HG02840 (cell line): ENCODE measurements around the gene LILRB2.
"Not testable (repeated sequence)": the region's sequence is repeated elsewhere in the genome, so short reads cannot be mapped to it uniquely, and the experiment has no call there.

Source experiments
- ATAC-seq: cut with Tn5 transposase; IDR thresholded peaks from one replicate; pipeline ENCODE4 v1.9.1; 2021; ENCODE audit warnings: mild to moderate bottlenecking, moderate library complexity, moderate number of reproducible peaks; ENCODE audit not compliant: unreplicated experiment, low FRiP score

LILRB2 gene

DNA sequence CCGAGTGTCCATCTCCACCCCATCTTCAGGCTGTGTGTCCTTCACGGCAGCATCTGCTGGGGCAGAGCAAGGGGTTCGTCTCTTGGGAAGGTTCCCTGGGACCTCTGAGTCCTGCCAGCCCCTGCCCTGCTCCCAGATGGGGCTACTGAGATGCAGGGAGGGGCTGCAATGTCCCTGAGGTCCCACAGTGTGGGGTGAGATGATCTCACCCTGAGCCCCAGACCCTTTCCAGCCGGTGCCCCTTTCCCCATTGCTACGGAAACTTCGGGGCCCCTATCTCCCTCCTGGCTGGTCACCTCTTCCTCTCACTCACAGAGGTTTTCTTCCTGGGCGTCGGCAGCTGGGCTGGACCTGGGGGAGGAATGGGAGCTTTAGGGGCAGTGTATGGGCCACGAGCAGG, 5.0 kb downstream of the LILRB2 start:
- ATAC-seq, result no peak

DNA sequence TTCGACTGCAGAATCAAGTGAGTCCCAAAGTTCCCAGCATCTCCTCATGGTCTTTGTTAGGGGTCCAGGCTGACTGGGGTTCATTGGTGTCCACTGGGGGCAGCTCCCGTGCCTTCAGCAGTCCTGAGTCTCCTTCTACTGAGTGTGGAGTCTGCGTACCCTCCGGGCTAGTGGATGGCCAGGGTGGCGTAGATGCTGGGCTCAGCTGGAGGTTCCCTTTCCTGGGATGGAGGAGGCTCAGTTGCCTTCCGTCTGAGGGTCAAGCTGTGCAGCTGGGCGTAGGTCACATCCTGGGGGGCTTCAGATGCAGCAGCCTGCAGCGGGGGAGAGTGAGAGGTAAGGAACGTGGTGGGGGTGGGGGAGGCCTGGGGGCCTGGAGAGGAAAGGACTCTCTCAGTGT, 6.4 kb downstream of the LILRB2 start:
- not testable (repeated sequence) for ATAC-seq

DNA sequence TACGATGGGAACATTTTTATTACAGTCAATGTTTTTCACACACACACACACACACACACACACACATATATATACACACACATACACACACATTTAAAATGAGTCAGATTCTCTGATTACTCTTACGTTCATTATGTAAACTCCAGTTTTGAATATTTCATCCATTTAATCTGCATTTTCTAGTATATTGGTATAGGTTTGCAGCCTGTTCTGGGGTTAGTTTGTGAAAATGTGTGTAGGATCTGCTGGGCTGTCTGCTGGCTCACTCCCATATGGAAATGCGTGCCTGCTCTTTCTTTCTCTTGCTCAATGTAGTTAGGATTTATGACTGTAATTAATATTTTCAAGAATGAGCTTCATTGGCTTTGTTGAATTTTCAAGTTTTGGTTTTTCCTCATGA, 7.1 kb downstream of the LILRB2 start:
- no peak for ATAC-seq

DNA sequence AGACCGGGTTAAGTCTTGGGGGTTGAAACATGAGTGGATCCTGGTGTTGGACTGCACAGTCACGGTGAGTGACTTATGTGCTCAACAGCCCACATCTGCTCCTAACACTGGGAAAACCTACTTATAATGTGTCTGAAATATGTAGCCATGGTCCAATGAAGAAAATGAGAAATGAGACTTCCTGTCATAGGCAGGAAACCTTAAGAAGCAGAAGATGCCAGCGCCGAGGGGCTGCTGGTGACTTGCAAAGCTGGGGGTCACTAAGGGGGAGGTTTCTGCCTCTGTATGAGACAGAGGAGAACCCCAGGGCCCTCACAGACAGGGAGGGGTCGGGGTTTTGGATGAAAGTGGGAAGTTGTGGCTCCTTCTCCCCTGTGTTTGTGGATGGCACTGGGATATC, 8.7 kb downstream of the LILRB2 start:
- ATAC-seq, result not testable (repeated sequence)

DNA sequence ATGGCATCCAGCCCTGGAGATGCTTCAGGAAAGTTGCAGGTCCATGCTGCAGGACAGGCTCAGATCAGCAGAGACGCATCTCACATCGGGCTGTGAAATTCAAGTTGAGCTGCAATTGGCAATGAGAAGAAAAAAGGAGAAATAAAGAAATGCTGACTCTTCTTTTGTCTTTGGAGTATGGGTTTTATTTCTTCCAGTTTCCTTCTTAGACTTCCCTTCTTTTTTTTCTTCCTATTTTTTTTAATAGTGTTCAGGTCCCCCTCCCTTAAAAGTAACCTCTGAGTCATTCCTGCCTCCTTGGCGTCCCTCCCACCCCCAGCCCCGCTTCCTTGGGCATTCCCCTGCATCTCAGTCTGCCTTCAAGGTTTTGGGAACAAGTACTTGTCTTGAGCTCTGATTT, 9.3 kb downstream of the LILRB2 start:
- ATAC-seq, result not testable (repeated sequence)

DNA sequence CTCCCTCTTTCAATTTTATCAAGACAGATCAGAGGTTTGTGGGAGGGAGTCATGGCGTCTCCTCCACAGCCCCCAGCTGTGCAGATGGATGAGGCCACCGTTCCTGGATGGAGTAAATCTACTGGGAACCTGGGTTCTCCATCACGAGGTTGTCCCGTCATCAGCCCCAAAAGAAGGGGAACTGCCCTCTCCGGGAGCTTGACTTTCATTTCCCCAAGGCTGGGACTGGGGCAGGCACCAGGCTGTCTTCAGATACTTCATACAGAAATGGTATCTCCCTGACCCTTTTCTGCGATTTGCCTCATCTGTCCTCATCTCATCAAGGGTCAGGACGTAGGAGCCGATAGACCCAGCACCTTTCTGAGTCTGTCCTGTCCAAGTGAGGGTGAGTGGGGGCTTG, 9.8 kb downstream of the LILRB2 start:
- no peak for ATAC-seq

DNA sequence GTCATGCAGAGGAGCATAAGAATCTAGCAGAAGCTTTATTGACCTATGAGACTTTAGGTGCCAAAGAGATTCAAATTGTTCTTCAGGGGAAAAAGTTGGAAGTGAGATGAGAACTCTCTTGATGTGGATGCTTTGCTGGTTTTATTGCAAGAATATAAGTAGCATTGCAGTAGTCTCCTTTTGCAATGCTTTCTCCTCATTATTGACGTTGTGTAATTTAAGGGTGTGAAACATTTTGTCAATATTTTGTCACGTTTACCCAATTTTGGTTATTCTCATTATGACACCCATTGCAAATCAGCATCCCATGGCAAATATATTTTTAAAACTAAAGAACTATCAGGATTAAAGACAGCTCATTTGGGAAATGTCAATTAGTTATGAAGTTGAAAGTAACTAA, 12.0 kb downstream of the LILRB2 start:
- no peak for ATAC-seq

DNA sequence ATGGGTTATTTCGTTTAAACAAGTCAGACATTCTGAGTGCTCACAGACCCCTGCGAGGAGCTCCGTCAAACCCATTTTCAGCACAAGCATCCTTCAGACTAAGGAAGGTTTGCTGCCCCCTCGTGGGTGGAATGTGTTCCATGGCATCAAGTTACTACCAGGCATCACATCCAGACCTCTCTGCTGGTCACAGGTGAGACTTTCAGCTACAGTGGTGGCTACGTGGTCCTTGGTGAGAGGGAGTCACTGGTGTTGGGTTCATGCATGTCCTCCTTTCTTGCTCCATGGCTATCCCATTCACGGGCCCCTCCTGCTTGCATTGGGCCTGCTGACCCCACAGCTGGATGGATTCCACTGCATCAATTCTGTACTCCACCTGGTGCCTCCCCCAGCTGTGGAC, 14.8 kb downstream of the LILRB2 start:
- ATAC-seq, result no peak

DNA sequence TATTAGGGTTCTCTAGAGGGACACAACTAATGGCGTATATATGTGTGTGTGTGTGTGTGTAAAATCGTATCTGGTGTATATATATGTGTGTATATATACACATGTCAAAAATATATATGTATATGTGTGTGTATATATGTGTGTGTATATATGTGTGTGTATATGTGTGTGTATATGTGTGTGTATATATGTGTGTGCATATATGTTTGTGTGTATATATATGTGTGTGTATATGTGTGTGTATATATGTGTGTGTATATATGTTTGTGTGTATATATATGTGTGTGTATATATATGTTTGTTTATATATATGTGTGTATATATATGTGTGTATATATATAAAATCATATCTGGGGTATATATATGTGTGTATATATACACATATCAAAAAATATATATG, 18.4 kb downstream of the LILRB2 start:
- no peak for ATAC-seq

DNA sequence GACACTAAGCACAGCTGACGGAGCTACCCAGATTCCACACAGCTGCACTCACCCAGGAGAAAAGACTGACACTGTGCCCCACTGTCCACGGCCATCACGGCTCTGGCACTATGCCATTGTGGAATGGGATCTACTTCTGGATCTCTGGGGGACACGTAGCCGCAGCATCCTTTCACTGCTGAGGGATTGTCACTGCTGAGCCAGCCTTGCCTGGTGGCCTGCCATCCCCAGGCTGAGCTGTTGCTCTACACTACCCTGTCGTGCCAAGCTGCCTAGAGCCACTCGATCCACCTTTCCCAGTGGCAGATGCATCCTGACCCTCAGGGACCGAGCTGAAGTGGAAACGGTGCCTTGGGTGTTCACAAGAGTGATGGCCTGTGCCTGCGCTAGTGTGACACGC, 18.8 kb downstream of the LILRB2 start:
- ATAC-seq, result no peak

DNA sequence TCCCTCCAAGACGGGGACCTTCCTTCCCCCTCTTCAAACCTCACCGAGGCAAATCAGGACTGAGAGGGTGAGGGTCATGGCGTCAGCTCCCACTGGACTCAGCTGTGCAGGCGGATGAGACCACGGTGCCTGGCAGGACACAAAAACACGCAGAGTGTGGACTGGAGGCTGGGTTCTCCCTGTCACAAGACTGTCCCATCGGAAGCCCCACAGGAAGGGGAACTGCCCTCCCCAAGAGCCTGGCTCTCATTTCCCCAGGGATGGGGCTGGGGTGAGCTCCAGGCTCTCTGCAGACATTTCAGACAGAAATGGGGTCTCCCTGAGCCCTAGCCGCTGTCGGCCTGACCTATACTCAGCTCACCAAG, 23.8 kb downstream of the LILRB2 start, which contains the start of gene LILRB5:
Gene LILRB5, minus strand, starts transcription at position 158 of the 365 bp plus-strand sequence. Its CDS starts 80 bp downstream, at position 78.
- no peak for ATAC-seq

DNA sequence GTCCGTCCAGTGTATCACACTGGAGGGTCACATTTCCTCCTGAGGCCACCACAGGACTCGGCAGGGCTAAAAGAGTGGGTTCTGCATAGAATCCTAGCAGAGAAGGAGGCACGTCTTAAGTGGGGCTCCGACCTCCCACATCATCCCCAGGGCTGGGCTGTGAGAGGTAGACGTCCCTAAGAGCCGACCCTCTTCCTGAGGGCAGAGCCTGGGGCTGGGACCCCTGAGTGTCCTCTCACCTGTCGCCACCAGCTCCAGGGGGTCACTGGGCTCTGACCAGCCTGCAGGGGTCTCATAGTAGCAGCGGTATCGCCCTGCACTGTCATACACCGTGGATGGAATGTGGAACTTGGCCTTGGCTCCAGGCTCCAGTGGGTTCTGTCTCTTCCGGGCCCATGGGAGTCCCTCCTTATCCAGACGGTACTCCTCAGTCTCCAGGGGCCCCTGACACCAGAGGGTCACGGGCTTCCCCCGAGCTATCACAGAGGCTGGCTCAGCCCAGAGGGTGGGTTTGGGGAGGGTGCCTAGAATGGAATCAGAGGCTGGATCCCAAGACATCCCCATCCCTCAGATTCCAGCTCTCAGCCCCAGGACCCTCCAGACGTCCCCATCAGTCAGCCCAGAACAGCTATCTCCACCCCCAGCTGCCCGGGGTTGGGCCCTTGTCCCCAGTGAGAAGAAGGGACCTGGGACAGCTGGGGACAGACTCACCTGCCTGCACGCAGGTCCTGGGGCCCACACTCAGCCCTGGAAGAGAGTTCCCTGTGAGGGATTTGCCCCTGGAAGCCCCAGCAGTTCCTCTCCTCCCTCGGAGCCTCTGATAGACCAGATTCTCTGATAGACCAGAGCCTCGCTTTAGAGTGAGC, 24.4 kb downstream of the LILRB2 start:
- no peak for ATAC-seq

DNA sequence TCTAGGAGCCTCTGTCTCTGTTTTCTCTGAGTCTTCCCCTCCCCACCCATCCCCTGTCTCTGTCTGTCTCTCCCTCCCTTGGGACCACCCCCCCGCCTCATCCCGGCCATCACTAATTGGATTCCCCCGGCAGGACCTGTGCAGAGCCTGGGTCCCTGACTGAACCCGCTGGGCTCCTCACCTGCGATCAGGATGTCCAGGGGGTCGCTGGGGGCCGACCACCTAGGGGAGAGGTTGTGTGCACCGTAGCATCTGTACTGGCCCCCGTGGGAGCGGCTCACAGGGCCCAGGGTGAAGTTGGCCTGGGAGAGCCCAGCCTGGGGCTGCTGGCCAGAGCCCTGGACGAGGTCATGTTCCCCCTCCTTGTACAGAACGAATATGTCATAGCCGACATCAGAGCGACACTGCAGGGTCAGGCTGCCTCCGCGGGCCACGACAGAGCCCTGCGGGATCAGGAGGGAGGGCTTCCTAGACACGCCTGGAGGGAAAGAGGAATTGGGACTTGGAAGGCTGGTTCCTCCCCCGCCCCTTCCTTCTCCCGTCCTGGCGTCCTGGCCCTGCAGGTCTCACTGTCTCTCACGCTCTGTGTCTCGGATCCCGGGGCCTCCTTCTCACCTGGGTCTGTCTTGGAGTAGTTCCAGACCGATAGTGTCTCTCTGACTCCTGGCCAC, 25.7 kb downstream of the LILRB2 start:
- no peak for ATAC-seq

DNA sequence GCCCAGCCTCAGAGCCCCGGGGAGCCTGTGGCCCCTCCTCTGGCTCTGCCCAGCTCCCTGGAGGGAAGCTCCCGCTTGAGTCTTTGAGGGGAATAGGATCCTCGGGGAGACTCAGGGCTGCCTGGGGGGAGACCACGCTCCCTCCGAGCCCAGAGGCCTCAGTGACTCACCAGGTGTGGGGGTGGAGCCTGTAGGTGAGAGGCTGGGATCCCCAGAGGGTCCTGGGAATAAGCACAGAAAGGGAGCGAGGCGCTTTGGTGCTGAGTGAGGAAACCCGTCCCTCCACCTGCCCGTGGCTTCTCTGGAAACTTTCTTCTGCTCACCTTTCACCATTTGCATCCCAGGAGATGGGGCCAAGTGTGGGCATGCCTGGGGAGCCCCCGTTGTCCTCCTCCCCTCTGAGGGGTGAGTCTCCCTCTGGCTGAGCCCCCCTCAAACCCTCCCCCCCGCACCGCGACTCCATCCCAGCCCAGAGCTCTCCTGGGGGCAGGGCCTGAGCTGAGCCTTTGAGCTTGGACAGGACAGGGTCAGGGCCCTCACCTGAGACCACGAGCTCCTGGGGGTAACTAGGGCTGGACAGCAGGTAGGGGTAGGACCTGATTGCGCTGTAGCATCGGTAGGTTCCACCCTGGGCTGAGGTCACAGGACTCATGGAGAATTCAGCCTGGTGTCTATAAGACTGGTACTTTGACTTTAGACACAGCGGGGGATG, 26.6 kb downstream of the LILRB2 start:
- no peak for ATAC-seq

DNA sequence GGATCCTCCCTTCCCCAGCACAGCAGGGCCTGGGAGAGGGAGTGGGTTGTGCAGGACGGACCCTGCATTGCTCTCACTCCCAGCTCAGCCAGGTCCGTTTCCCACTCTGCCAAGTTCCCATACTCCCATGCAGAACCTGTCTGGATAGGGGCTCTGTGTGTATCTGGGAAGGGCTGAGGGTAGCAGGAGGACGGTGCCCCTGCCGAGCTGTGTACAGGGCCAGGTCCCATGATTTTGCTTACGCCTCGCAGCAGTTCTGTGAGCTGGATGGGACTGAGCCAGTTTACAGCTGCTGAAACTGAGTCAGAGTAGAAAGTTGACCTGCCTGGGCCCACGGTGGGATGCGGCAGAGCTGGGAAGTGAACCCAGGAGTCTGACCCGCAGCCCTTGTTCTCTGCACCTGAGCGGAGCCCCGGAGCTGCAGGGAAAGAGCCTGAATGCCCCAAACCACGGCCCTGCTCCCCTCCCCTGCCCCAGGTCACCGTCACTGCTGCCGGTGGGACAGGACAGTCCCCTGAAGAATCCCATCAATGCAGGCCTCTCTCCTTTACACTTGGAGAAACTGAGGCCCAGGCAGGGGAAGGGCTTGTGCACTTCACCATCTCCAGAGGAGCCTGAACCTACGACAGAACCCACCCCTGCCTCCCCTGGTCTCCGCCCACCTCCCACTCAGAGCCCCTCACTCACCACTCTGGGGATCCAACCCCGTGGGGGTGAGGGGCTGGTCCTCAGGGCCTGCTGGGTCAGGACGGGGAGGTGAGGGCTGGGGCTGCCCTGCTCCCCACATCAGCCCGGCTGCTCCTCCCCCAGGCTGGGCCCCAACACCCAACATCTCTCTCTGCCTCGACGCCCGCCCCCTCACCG, 27.3 kb downstream of the LILRB2 start:
- ATAC-seq, result no peak

DNA sequence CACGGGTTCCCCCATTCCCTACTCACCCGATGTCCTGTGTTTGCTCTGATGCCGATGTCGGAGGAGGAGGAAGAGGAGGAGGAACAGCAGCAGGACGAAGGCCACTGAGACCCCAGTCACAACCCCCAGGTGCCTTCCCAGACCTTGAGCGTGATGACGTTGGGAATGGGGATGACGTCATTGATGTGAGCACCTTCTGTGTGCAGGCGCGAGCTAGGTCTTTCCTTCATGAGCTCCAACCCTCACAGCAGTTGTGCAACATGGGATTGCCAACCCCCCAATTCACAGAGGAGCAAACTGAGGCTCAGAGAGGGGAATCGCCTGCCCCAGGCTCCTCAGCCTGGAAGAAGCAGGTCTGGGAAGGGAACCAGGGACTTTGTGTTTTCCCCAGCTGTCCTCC, 28.1 kb downstream of the LILRB2 start:
- no peak for ATAC-seq

DNA sequence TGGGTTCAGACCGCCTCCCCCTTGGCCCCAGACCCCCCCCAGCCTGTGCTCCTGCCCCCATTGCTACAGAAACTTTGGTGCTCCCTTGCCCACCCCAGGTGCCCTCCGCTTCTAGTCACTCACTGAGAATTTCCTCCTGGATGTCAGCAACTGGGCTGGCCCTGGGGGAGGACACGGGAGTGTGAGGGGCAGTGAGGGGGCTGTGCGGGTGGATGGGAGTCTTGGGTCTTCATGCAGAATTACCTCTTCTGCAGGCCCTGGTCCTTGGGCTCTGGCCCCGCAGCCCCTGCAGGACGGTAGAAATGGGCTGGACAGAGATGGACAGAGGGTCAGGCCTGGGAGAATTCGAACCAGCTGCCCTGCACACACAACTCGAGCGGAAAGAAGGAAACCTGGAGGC, 28.7 kb downstream of the LILRB2 start:
- no peak for ATAC-seq

DNA sequence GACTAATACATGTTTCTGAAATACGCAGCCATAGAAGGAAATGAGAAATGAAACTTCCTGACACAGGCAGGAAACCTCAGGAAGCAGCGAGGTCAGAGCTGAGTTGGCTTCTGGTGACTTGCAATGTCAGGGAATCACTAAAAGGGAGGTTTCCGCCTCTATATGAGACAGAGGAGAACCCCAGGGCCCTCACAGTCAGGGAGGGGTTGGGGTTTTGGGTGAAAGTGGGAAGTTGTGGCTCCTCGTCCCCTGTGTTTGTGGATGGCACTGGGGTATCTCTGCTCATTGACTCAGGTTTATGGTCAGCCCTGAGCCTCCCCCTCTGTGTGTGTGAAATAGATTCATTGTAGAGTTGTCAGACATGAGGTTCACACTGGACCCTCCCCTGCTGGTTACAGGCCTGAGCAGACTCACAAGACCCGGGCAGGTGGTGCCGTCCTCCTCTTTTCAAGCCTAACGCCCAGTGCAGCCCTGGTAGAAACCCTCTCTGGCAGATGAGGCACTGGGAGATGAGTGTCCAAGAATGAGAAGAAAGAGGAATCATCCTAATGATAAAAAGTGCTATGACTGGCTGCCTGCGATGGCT, 32.8 kb downstream of the LILRB2 start:
- ATAC-seq, result no peak

DNA sequence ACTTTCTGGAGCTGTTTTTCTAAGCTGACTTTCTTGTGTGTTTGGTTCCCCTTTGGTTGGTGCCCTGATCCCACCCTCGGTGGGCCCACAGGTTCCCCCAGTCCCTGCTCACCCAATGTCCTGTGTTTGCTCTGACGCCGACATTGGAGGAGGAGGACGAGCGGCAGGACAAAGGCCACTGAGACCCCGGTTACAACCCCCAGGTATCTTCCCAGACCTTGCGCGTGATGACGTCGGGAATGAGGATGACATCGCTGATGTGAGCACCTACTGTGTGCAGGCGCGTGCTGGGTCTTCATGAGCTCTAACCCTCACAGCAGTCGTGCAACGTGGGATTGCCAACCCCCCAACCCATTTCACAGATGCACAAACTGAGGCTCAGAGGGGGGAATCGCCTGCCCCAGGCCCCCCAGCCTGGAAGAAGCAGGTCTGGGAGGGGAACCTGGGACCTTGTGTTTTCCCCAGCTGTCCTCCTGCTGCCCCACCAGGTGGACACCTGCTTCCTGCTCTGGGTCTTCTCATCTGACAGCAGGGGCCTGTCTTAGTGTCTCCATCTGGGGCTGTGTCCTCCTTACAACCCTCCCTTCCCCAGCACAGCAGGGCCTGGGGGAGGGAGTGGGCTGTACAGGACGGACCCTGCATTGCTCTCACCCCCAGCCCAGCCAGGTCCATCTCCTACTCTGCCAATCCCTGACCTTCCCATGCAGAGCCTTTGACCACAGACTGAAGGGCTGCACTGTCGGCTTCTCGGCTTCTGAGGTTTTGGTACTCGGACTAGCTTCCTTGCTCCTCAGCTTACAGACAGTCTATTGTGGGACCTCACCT, 33.6 kb downstream of the LILRB2 start:
- no peak for ATAC-seq
